Trophoblast cell (in vitro differentiated cells and primary cell): ENCODE results near the gene SUN3.
A peak's percentile ranks its signal among the peaks of the same experiment; 100 is the strongest.
"Not testable (repeated sequence)": the region's sequence is repeated elsewhere in the genome, so short reads cannot be mapped to it uniquely, and the experiment has no call there.

ENCODE experiments used
- DNase-seq, 2 donors: peaks; one replicate each; pipeline ENCODE4 v3.0.0-alpha.2; 2016
- H2AFZ ChIP-seq: 2 replicates; pipeline ENCODE4 v1.6.1; 2013; ENCODE audit warnings: low read length, moderate library complexity, mild to moderate bottlenecking; ENCODE audit not compliant: insufficient read depth, poor library complexity
- H2AK5ac ChIP-seq: 2 replicates; pipeline ENCODE4 v1.6.1; 2013; ENCODE audit warnings: mild to moderate bottlenecking, low read length
- H2BK120ac ChIP-seq: 2 replicates; pipeline ENCODE4 v1.6.1; 2013; ENCODE audit warnings: low read length, mild to moderate bottlenecking, moderate library complexity; ENCODE audit not compliant: insufficient read depth, poor library complexity
- H2BK12ac ChIP-seq: 2 replicates; pipeline ENCODE4 v1.6.1; 2013; ENCODE audit warnings: mild to moderate bottlenecking, low read length, moderate library complexity
- H2BK5ac ChIP-seq: 2 replicates; pipeline ENCODE4 v1.6.1; 2013; ENCODE audit warnings: low read length, low read depth, moderate library complexity, mild to moderate bottlenecking; ENCODE audit not compliant: poor library complexity
- H3K14ac ChIP-seq: 2 replicates; pipeline ENCODE4 v1.6.1; 2013; ENCODE audit warnings: mild to moderate bottlenecking, low read length
- H3K18ac ChIP-seq: 2 replicates; pipeline ENCODE4 v1.6.1; 2013; ENCODE audit warnings: mild to moderate bottlenecking, low read length
- H3K23ac ChIP-seq: 2 replicates; pipeline ENCODE4 v1.6.1; 2013; ENCODE audit warnings: low read length
- H3K27ac ChIP-seq: 2 replicates; pipeline ENCODE4 v1.5.1; 2013; ENCODE audit warnings: low read depth, mild to moderate bottlenecking, inconsistent platforms, low read length, moderate library complexity
- H3K27me3 ChIP-seq: 2 replicates; pipeline ENCODE4 v1.6.1; 2013; ENCODE audit warnings: inconsistent platforms, mild to moderate bottlenecking, low read length, moderate library complexity; ENCODE audit not compliant: insufficient read depth
- H3K36me3 ChIP-seq, 2 experiments: 1 replicate in 1 of 2; 2 replicates in 1 of 2; pipeline ENCODE4 v1.6.1; 2013; ENCODE audit warnings: low read length in 2 of 2, mild to moderate bottlenecking in 2 of 2, moderate library complexity in 1 of 2; ENCODE audit not compliant: insufficient read depth in 2 of 2, control insufficient read depth in 1 of 2
- H3K4ac ChIP-seq: 2 replicates; pipeline ENCODE4 v1.6.1; 2013; ENCODE audit warnings: low read depth, mild to moderate bottlenecking, low read length, moderate library complexity
- H3K4me1 ChIP-seq, 2 experiments: 1 replicate in 1 of 2; 2 replicates in 1 of 2; pipeline ENCODE4 v1.6.1; 2013; ENCODE audit warnings: low read length in 2 of 2, mild to moderate bottlenecking in 2 of 2, moderate library complexity in 1 of 2; ENCODE audit not compliant: insufficient read depth in 2 of 2, control insufficient read depth in 1 of 2
- H3K4me2 ChIP-seq: 2 replicates; pipeline ENCODE4 v1.6.1; 2013; ENCODE audit warnings: inconsistent platforms, mild to moderate bottlenecking, low read length, moderate library complexity
- H3K4me3 ChIP-seq: 2 replicates; pipeline ENCODE4 v1.5.1; 2013; ENCODE audit warnings: mild to moderate bottlenecking, low read depth, low read length, inconsistent platforms
- H3K79me1 ChIP-seq: one replicate; pipeline ENCODE4 v1.6.1; 2013; ENCODE audit warnings: low read length
- H3K79me2 ChIP-seq: 2 replicates; pipeline ENCODE4 v1.6.1; 2013; ENCODE audit warnings: low read length, mild to moderate bottlenecking; ENCODE audit not compliant: control insufficient read depth, insufficient read depth, poor library complexity
- H3K9ac ChIP-seq: 2 replicates; pipeline ENCODE4 v1.6.1; 2013; ENCODE audit warnings: mild to moderate bottlenecking, low read length
- H3K9me3 ChIP-seq: 2 replicates; pipeline ENCODE4 v1.6.1; 2013; ENCODE audit warnings: low read depth, mild to moderate bottlenecking, control low read depth, inconsistent platforms, low read length; ENCODE audit not compliant: insufficient read depth
- H4K12ac ChIP-seq: 2 replicates; pipeline ENCODE4 v1.6.1; 2013; ENCODE audit warnings: low read depth, mild to moderate bottlenecking, low read length, moderate library complexity
- H4K8ac ChIP-seq: 2 replicates; pipeline ENCODE4 v1.6.1; 2013; ENCODE audit warnings: low read depth, mild to moderate bottlenecking, low read length, moderate library complexity
- H4K91ac ChIP-seq: one replicate; pipeline ENCODE4 v1.6.1; 2013; ENCODE audit warnings: low read depth, mild to moderate bottlenecking, low read length, moderate library complexity
- WGBS: extraction: QIAGEN DNeasy Blood & Tissue Kit; methylation state at CpG from one replicate; pipeline ENCODE4 v1.1.7; 2013; ENCODE audit warnings: missing lambda C conversion rate; ENCODE audit not compliant: insufficient read length, insufficient coverage; ENCODE audit errors: extremely low coverage; 5-methylcytosine and 5-hydroxymethylcytosine counted together

Gene SUN3

DNA sequence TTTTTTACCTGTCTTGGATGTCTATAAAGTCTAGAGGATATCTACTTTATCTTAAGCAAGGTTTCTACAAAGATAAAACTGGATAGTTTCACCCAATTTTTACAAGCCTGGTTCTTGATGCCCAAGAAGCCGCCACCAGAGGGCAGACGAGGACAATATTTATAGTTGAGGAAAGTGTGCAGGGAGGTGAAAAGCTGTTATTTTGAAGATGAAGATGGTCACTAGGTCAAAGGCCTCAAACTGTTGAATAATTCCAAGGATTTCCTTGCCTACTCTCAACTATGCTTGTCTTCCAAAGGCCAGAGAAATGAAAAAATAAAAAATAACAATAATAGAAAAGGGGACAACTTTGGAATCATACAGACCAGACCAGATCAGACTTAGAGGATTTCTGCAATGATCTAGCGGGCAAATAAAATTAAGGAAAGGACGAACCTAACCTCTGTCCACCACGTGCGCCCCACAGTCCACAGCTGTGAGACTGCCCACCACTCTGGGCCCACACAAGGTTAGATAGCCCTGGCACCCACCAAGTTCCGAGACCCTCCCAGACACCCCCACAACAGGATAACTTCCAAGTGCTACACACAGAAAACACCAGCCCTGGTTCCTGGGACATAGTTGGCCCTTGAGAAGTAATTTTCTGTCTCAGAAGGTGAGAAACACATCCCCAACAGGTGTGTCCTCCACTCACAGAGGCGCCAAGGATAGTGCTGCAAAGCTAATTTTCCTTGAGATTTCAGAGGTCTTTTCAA, 83.5 kb downstream of the SUN3 start:
- Histone ChIP-seq H2AK5ac (no peak overlapping the region), H3K18ac (no peak overlapping the region), H4K12ac (no peak overlapping the region), H3K14ac (no peak overlapping the region), H4K8ac (no peak overlapping the region), H3K4ac (no peak overlapping the region), H3K9me3 (peaks cover 3% of the 10 kb centered on the region), H3K36me3 (no peaks in the 10 kb centered on the region), H2BK5ac (no peak overlapping the region), H3K23ac (no peak overlapping the region), H3K4me3 (no peak overlapping the region), H3K9ac (no peak overlapping the region), H4K91ac (no peak overlapping the region), H2AFZ (no peak overlapping the region), H3K27me3 (no peaks in the 10 kb centered on the region), H3K4me2 (no peak overlapping the region), H3K79me2 (no peaks in the 10 kb centered on the region), H2BK12ac (no peak overlapping the region), H3K4me1 (peaks cover 4 to 15% of the 10 kb centered on the region in 2 experiments), H3K79me1 (peaks cover 2% of the 10 kb centered on the region), H2BK120ac (no peak overlapping the region), H3K27ac (no peak overlapping the region)
- DNase-seq = peak; percentile 48 to 91
- no CpG with 5 or more reads among the region's 8 CpGs for WGBS

- no peak overlapping the region for H4K91ac ChIP-seq
- H3K18ac ChIP-seq = no peak overlapping the region
- DNase-seq = no peak
- H4K12ac ChIP-seq = no peak overlapping the region
- H3K79me1 ChIP-seq = peaks cover 2% of the 10 kb centered on the region
- H2BK120ac ChIP-seq = no peak overlapping the region
- H2AK5ac ChIP-seq = no peak overlapping the region
- no CpG with 5 or more reads among the region's 12 CpGs for WGBS
- H2BK5ac ChIP-seq = no peak overlapping the region
- H3K36me3 ChIP-seq = no peaks in the 10 kb centered on the region
- no peak overlapping the region for H3K4me2 ChIP-seq
- no peaks in the 10 kb centered on the region for H3K27me3 ChIP-seq
- H3K9ac ChIP-seq = no peak overlapping the region
- no peak overlapping the region for H3K4me3 ChIP-seq
- H3K79me2 ChIP-seq = no peaks in the 10 kb centered on the region
- H3K9me3 ChIP-seq = peaks cover 3% of the 10 kb centered on the region
- H2BK12ac ChIP-seq = no peak overlapping the region
- H3K14ac ChIP-seq = no peak overlapping the region
- H3K4ac ChIP-seq = no peak overlapping the region
- H3K27ac ChIP-seq = no peak overlapping the region
- no peak overlapping the region for H4K8ac ChIP-seq
- peaks cover 4 to 18% of the 10 kb centered on the region in 2 experiments for H3K4me1 ChIP-seq
- H3K23ac ChIP-seq = no peak overlapping the region
- no peak overlapping the region for H2AFZ ChIP-seq
Measured at GRCh38 chr7:47944536-47945260, 84.2 kb downstream of the SUN3 start.

DNA sequence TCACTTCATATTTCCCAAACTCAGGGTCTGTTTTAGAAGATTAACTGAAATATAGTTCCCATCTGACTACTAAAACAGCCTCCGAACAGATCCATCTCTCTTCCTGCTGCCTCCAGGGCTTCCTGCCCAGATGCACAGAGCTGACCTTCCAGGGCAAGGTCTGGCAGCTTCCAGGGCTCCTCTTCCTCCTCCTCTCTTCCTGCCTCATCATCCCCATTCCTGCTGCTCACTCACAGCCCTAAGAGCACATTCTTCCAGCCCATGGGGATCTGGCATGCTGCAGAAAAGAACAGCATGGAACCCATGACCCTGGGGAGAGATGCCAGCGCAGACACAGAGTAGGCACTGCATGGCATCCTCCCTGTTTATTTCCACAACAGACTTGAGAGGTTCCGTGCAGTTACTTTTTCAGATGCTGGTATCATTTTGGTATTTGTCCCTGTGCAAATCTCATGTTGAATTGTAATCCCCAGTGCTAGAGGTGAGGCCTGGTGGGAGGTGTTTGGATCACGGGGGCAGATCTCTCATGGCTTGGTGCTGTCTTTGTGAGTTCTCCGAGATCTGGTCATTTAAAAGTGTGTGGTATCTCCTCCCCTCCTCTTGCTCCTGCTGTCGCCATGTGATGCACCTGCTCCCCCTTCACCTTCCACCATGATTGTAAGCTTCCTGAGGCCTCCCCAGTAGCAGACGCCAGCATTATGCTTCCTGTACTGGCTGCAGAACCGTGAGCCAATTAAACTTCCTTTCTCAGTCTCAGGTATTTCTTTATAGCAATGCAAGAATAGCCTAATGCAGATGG, 85.0 kb downstream of the SUN3 start:
- H3K14ac ChIP-seq = no peak overlapping the region
- H2BK12ac ChIP-seq = no peak overlapping the region
- H4K91ac ChIP-seq = no peak overlapping the region
- H3K4me1 ChIP-seq = peaks cover 4 to 18% of the 10 kb centered on the region in 2 experiments
- H4K8ac ChIP-seq = no peak overlapping the region
- no peak overlapping the region for H4K12ac ChIP-seq
- no peak overlapping the region for H2AK5ac ChIP-seq
- H3K9ac ChIP-seq = no peak overlapping the region
- H3K27me3 ChIP-seq = no peaks in the 10 kb centered on the region
- H2AFZ ChIP-seq = no peak overlapping the region
- no peak overlapping the region for H3K4me3 ChIP-seq
- H3K23ac ChIP-seq = peak overlapping the region; percentile 68
- H3K79me1 ChIP-seq = peaks cover 2% of the 10 kb centered on the region
- H3K4ac ChIP-seq = no peak overlapping the region
- H2BK120ac ChIP-seq = no peak overlapping the region
- no peaks in the 10 kb centered on the region for H3K36me3 ChIP-seq
- no peak overlapping the region for H2BK5ac ChIP-seq
- DNase-seq = no peak
- no peak overlapping the region for H3K27ac ChIP-seq
- H3K9me3 ChIP-seq = peaks cover 3% of the 10 kb centered on the region
- WGBS = no CpG with 5 or more reads among the region's 8 CpGs
- H3K4me2 ChIP-seq = no peak overlapping the region
- H3K79me2 ChIP-seq = no peaks in the 10 kb centered on the region
- no peak overlapping the region for H3K18ac ChIP-seq

DNA sequence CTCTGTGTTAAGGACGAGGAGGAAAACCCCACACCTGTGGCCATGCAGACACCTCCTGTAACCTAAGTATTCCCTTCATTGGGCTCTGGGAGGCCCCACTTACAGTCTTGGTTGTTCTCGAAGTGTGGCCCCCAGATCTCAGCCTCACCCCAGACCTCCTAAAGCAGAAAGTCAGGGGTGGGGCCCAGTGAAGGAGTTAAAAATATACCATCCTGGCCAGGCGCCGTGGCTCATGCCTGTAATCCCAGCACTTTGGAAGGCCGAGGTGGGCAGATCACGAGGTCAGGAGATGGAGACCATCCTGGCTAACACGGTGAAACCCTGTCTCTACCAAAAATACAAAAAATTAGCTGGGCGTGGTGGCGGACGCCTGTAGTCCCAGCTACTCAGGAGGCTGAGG, 86.3 kb downstream of the SUN3 start:
- not testable (repeated sequence) for H3K27ac ChIP-seq, H2AFZ ChIP-seq, H3K79me2 ChIP-seq, H3K27me3 ChIP-seq, H2BK120ac ChIP-seq, H3K18ac ChIP-seq, H3K9ac ChIP-seq, H3K36me3 ChIP-seq, H3K23ac ChIP-seq, H4K91ac ChIP-seq, H2BK5ac ChIP-seq, H3K4me2 ChIP-seq, H3K4ac ChIP-seq, H4K8ac ChIP-seq, H3K9me3 ChIP-seq, H2BK12ac ChIP-seq, H4K12ac ChIP-seq, H3K4me3 ChIP-seq, H3K79me1 ChIP-seq, DNase-seq, H2AK5ac ChIP-seq, H3K4me1 ChIP-seq, H3K14ac ChIP-seq
- no CpG with 5 or more reads among the region's 10 CpGs for WGBS
